AG04450 (cell line): Measurements from ENCODE around the gene CCL27. TPM values are rescaled to one million over a fixed set of nuclear protein-coding genes. Genes with fewer than 3 reads are reported as not detected.

Experiments
- CTCF ChIA-PET: fragments of 300-600, 350-600 bp; formaldehyde crosslinking; extraction: SDS; loops from one replicate; lab custom pipeline; 2022; ENCODE audit warnings: antibody characterized with exemption, inconsistent platforms; lab: Charles Lee
- POLR2A ChIA-PET: fragments of 350-600 bp; formaldehyde crosslinking; extraction: SDS; loops from one replicate; lab custom pipeline; 2021; ENCODE audit warnings: antibody characterized with exemption, inconsistent platforms; lab: Yijun Ruan, JAX
- DNase-seq: peaks from one replicate; pipeline ENCODE4 v3.0.0-alpha.2; 2011; ENCODE audit warnings: low read depth, low spot score
- H3K27ac ChIP-seq: one replicate; pipeline ENCODE4 v1.5.1; 2012; ENCODE audit warnings: low read depth, low read length, control low read depth
- H3K27me3 ChIP-seq: one replicate; pipeline ENCODE4 v1.6.0; 2012; ENCODE audit warnings: low read length; ENCODE audit not compliant: control insufficient read depth, insufficient read depth
- H3K4me3 ChIP-seq: 2 replicates; pipeline ENCODE4 v1.5.1; 2011; ENCODE audit warnings: mild to moderate bottlenecking, low read depth, low read length, control low read depth
- H3K9me3 ChIP-seq: 2 replicates; pipeline ENCODE4 v1.5.1; 2012; ENCODE audit warnings: low read length; ENCODE audit not compliant: control insufficient read depth, insufficient read depth
- polyA plus RNA-seq: library from polyadenylated mRNA; depleted of rRNA; stranded (reverse); fragments of >200 nt; gene quantifications from 2 replicates; pipeline ENCODE4 v1.2.3, GENCODE V29; 2011; rRNA removed
- small RNA-seq: library from RNA; depleted of rRNA; stranded (forward); fragments of <200 nt; gene quantifications from one replicate; pipeline ENCODE3, GENCODE V24; 2012; ENCODE audit warnings: low read depth; ENCODE audit not compliant: insufficient read length
- TF ChIP-seq, protein P1 (sequence below): IDR thresholded peaks from 2 replicates; pipeline ENCODE4 v1.5.1; 2011; ENCODE audit warnings: low read depth, low read length, control low read depth, inconsistent platforms

CCL27 gene
- polyA plus RNA-seq, 1 experiment, result not detected

GRCh38 chr9:34623374-34624235 lies 38.9 kb downstream of the CCL27 start:
- H3K9me3 ChIP-seq, result no peaks in the 10 kb centered on the region; the same call in 1 of the 2 replicates
- no peak overlapping the region for H3K27ac ChIP-seq
- TF ChIP-seq, protein P1, sequence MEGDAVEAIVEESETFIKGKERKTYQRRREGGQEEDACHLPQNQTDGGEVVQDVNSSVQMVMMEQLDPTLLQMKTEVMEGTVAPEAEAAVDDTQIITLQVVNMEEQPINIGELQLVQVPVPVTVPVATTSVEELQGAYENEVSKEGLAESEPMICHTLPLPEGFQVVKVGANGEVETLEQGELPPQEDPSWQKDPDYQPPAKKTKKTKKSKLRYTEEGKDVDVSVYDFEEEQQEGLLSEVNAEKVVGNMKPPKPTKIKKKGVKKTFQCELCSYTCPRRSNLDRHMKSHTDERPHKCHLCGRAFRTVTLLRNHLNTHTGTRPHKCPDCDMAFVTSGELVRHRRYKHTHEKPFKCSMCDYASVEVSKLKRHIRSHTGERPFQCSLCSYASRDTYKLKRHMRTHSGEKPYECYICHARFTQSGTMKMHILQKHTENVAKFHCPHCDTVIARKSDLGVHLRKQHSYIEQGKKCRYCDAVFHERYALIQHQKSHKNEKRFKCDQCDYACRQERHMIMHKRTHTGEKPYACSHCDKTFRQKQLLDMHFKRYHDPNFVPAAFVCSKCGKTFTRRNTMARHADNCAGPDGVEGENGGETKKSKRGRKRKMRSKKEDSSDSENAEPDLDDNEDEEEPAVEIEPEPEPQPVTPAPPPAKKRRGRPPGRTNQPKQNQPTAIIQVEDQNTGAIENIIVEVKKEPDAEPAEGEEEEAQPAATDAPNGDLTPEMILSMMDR, result no peak
- ChIA-PET CTCF (interaction anchor here (1.3 to 5.0 kb wide), 3 partner anchors 10 to 20 kb away, joined by 5 to 45 read pairs (median 7); no protein-coding TSS in a partner anchor), POLR2A (interaction anchor here (0.8 kb wide), 1 partner anchor 14 kb away, joined by 3 read pairs; the partner anchor contains the start of gene SIGMAR1)
- H3K27me3 ChIP-seq, result peaks cover 58% of the 10 kb centered on the region
- DNase-seq, result no peak
- H3K4me3 ChIP-seq, result no peak overlapping the region

- Histone ChIP-seq H3K27ac (peak within 1 kb of the TSS; percentile 11), H3K27me3 (peaks cover 26% of the 10 kb centered on the region), H3K9me3 (no peaks in the 10 kb centered on the region; the same call in 1 of the 2 replicates), H3K4me3 (peak within 1 kb of the TSS; percentile 96)
- POLR2A ChIA-PET, result interaction anchor here (0.7 to 1.5 kb wide), 4 partner anchors 8 to 27 kb away, joined by 3 to 15 read pairs (median 6); partner anchors contain the start of genes GALT, RPP25L and SIGMAR1
- peak; percentile 82 for DNase-seq
- TF ChIP-seq, protein P1, result no peak
- CTCF ChIA-PET, result interaction anchor here (0.6 to 5.0 kb wide), 13 partner anchors 9 to 217 kb away, joined by 3 to 45 read pairs (median 4); partner anchors contain the start of genes GALT, RPP25L and SIGMAR1
These were observed 42.1 kb downstream of the CCL27 start, which contains the start of gene DCTN3 for GRCh38 chr9:34620061-34620994. TSS of gene DCTN3 (minus strand) at chr9:34620495. CDS start at chr9:34620464, 31 bp downstream.

- no peak overlapping the region for H3K4me3 ChIP-seq
- no peak for DNase-seq
- ChIA-PET POLR2A (no interaction called here), CTCF (interaction anchor here (0.6 to 7.6 kb wide), 3 partner anchors 19 to 165 kb away, joined by 3 to 111 read pairs (median 3); partner anchors contain the start of gene SIGMAR1)
- TF ChIP-seq, protein P1, result no peak
- no peaks in the 10 kb centered on the region; the same call in 1 of the 2 replicates for H3K9me3 ChIP-seq
- no peak overlapping the region for H3K27ac ChIP-seq
- no peaks in the 10 kb centered on the region for H3K27me3 ChIP-seq
These were observed 47.3 kb downstream of the CCL27 start for GRCh38 chr9:34615132-34615531.

DNA sequence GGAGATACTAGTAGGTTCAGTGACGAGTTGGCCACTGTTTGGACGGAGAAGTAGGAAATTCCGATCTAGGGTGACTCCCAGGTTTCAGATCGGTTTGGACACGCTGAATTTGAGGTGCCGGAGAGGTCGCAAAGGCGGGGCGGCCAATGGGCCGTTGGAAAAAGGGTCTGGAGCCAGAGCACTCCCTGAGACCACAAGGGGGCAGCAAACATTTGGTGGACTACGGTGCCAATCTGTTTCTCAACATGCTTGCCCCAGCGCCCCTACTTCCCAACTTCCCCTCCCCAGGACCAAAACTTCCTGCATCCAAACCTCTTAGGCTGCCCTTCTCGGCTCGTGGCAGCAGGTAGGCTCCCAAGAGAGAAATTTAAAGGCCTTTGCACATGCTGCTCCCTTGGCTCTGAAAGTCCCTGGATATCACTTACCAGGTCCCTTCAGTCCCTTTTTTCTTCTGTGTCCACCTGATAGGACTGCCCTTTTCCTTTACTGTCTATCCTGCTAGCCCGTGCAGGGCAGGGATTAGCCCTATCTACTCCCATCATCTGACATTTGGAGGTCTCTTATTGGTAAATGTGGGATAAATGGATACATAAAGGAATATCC lies 49.6 kb downstream of the CCL27 start:
- Histone ChIP-seq H3K4me3 (peak overlapping the region; percentile 67), H3K27me3 (no peaks in the 10 kb centered on the region), H3K9me3 (no peaks in the 10 kb centered on the region; the same call in 1 of the 2 replicates), H3K27ac (peak overlapping the region; percentile 47)
- no peak for DNase-seq
- ChIA-PET CTCF (interaction anchor here (0.6 to 7.6 kb wide), 10 partner anchors 10 to 1741 kb away, joined by 3 to 111 read pairs (median 4); no protein-coding TSS in a partner anchor), POLR2A (interaction anchor here (0.7 to 0.9 kb wide), 3 partner anchors 8 to 90 kb away, joined by 3 read pairs; partner anchors contain the start of genes DCTN3 and SIGMAR1)
- TF ChIP-seq, protein P1, result peak; percentile 91

Small RNAs within 50 kb of the gene (small RNA-seq; reads per million reads assigned to genes)
- gene CCL27, result not detected

Other genes with a start within 250 kb of the CCL27 start
- 8.0 and 9.8 TPM in 2 replicates for gene FAM219A, start 204.1 kb downstream of the CCL27 start, polyA plus RNA-seq
- gene DNAI1, start 203.9 kb downstream of the CCL27 start, polyA plus RNA-seq, result not detected in 2 replicates
- 0.09 TPM in 1 of 2 replicates, not detected in the other for gene ENHO, start 139.7 kb downstream of the CCL27 start, polyA plus RNA-seq
- not detected in 2 replicates for gene CNTFR, start 72.9 kb downstream of the CCL27 start, polyA plus RNA-seq
- gene RPP25L, start 50.6 kb downstream of the CCL27 start, polyA plus RNA-seq, result 19.4 and 25.4 TPM in 2 replicates
- 97.6 and 103 TPM in 2 replicates for gene DCTN3, start 42.2 kb downstream of the CCL27 start, polyA plus RNA-seq
- gene ARID3C, start 33.6 kb downstream of the CCL27 start, polyA plus RNA-seq, result not detected in 2 replicates
- 38.9 and 56.9 TPM in 2 replicates for gene SIGMAR1, start 24.9 kb downstream of the CCL27 start, polyA plus RNA-seq
- gene GALT, start 16.0 kb downstream of the CCL27 start, polyA plus RNA-seq, result 24.8 and 28.4 TPM in 2 replicates
- gene IL11RA, start 10.5 kb downstream of the CCL27 start, polyA plus RNA-seq, result 14.6 and 19.0 TPM in 2 replicates
- not detected in 2 replicates for gene CCL19, start 28.6 kb upstream of the CCL27 start, polyA plus RNA-seq
- not detected in 2 replicates for gene CCL21, start 47.5 kb upstream of the CCL27 start, polyA plus RNA-seq